Fibroblast of lung (primary cell): ENCODE data around the gene MAPK8IP1. TPM values are rescaled to one million over a fixed set of nuclear protein-coding genes. Genes with fewer than 3 reads are reported as not detected.

Experiments
- DNase-seq, 2 donors: peaks; one replicate each; pipeline versions ENCODE4 v3.0.0 to v3.0.0-alpha.2; 2010; ENCODE audit warnings: low read depth in 2 of 2
- H2AFZ ChIP-seq: 2 replicates; pipeline ENCODE4 v1.5.1; 2012; ENCODE audit warnings: low read length, control low read depth, inconsistent platforms
- H3K27ac ChIP-seq: 2 replicates; pipeline ENCODE4 v1.5.1; 2011; ENCODE audit warnings: low read length, control low read depth; ENCODE audit not compliant: insufficient read depth
- H3K27me3 ChIP-seq: 2 replicates; pipeline ENCODE4 v1.5.1; 2011; ENCODE audit warnings: mild to moderate bottlenecking, low read length; ENCODE audit not compliant: control insufficient read depth, insufficient read depth
- H3K36me3 ChIP-seq: 2 replicates; pipeline ENCODE4 v1.5.1; 2011; ENCODE audit warnings: low read length; ENCODE audit not compliant: control insufficient read depth, insufficient read depth
- H3K4me1 ChIP-seq: 2 replicates; pipeline ENCODE4 v1.5.1; 2011; ENCODE audit warnings: low read length; ENCODE audit not compliant: control insufficient read depth, insufficient read depth; ENCODE audit errors: extremely low read depth
- H3K4me2 ChIP-seq: 2 replicates; pipeline ENCODE4 v1.5.1; 2011; ENCODE audit warnings: low read length, control low read depth; ENCODE audit not compliant: insufficient read depth; ENCODE audit errors: extremely low read depth
- H3K4me3 ChIP-seq, 4 experiments: fragments of 200-600 bp in 1 of 4; sonication (generic) in 1 of 4; replicated peaks in 1 of 4; 2 replicates each; pipeline ENCODE4 v1.5.1; 2011 to 2016; ENCODE audit warnings: low read length in 4 of 4, low read depth in 3 of 4, mild to moderate bottlenecking in 3 of 4, control low read depth in 2 of 4, inconsistent platforms in 1 of 4, mixed read lengths in 1 of 4; ENCODE audit not compliant: insufficient read depth in 1 of 4; ENCODE audit errors: control extremely low read depth in 1 of 4
- H3K79me2 ChIP-seq: 2 replicates; pipeline ENCODE4 v1.5.1; 2012; ENCODE audit warnings: mild to moderate bottlenecking, low read length, inconsistent platforms; ENCODE audit not compliant: control insufficient read depth, insufficient read depth
- H3K9ac ChIP-seq: 2 replicates; pipeline ENCODE4 v1.5.1; 2011; ENCODE audit warnings: mild to moderate bottlenecking, low read length, control low read depth; ENCODE audit not compliant: insufficient read depth
- H3K9me3 ChIP-seq: 2 replicates; pipeline ENCODE4 v1.5.1; 2012; ENCODE audit warnings: low read depth, low read length; ENCODE audit not compliant: control insufficient read depth, insufficient read depth
- H4K20me1 ChIP-seq: 2 replicates; pipeline ENCODE4 v1.5.1; 2011; ENCODE audit warnings: low read length; ENCODE audit not compliant: control insufficient read depth, insufficient read depth; ENCODE audit errors: extremely low read depth
- EZH2 ChIP-seq: IDR thresholded peaks from 2 replicates; pipeline ENCODE4 v1.5.1; 2012; ENCODE audit warnings: low read length, control low read depth, mild to moderate bottlenecking; ENCODE audit errors: missing control alignments
- polyA plus RNA-seq, 2 donors: library from polyadenylated mRNA; depleted of rRNA in 1 of 2; stranded (reverse) in 1 of 2; unstranded in 1 of 2; fragments of >200 nt; gene quantifications; 2 replicates each; pipeline ENCODE4 v1.2.1, GENCODE V29; 2011 to 2012; ENCODE audit warnings: missing spikeins in 1 of 2
- total RNA-seq: library from RNA; depleted of rRNA; stranded (reverse); fragments of >200 nt; gene quantifications from 2 replicates; pipeline ENCODE4 v1.2.1, GENCODE V29; 2014
- TF ChIP-seq, protein P1 (sequence below), 2 donors: IDR thresholded peaks in 1 of 2; conservative IDR thresholded peaks in 1 of 2; 1 replicate in 1 of 2; 2 replicates in 1 of 2; pipeline ENCODE4 v1.5.1; 2011 to 2012; ENCODE audit warnings: low read length in 2 of 2, control low read depth in 1 of 2, inconsistent platforms in 1 of 2, low read depth in 1 of 2, mild to moderate bottlenecking in 1 of 2

MAPK8IP1 gene
- total and polyA plus RNA-seq, 2 donors (not counting 1 experiment from before 2014, with no cell fraction given) = 3.8 to 6.6 TPM

DNA sequence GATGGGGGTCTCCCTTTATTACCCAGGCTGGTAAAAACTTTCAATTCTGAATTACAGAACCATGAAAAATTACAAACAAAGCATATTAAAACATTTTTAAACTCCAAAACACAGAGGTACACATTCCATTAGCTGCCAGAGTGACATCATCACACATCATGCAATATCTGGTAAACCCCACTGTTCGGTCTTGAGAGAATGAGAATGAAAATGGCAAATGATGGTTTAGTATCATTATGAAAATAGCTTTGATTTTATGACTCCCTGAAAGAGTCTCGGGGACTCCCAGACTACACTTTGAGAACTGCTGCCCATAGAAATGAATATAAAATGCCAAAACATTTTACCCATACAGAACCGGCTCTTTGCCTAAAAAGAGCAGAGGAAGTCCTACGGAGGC, 55.8 kb downstream of the MAPK8IP1 start:
- Histone ChIP-seq H3K4me2 (no peak overlapping the region), H3K79me2 (no peaks in the 10 kb centered on the region), H3K27ac (no peak overlapping the region), H4K20me1 (no peaks in the 10 kb centered on the region), H3K9ac (no peak overlapping the region), H3K4me1 (no peaks in the 10 kb centered on the region), H3K4me3 (no peak overlapping the region), H3K36me3 (no peaks in the 10 kb centered on the region), H3K27me3 (no peaks in the 10 kb centered on the region), H2AFZ (no peak overlapping the region), H3K9me3 (no peaks in the 10 kb centered on the region)
- TF ChIP-seq, protein P1, sequence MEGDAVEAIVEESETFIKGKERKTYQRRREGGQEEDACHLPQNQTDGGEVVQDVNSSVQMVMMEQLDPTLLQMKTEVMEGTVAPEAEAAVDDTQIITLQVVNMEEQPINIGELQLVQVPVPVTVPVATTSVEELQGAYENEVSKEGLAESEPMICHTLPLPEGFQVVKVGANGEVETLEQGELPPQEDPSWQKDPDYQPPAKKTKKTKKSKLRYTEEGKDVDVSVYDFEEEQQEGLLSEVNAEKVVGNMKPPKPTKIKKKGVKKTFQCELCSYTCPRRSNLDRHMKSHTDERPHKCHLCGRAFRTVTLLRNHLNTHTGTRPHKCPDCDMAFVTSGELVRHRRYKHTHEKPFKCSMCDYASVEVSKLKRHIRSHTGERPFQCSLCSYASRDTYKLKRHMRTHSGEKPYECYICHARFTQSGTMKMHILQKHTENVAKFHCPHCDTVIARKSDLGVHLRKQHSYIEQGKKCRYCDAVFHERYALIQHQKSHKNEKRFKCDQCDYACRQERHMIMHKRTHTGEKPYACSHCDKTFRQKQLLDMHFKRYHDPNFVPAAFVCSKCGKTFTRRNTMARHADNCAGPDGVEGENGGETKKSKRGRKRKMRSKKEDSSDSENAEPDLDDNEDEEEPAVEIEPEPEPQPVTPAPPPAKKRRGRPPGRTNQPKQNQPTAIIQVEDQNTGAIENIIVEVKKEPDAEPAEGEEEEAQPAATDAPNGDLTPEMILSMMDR (conservative IDR thresholded peaks at IDR 0.05 in 1 of 2, IDR thresholded peaks at IDR 0.05 in 1 of 2; ENCODE audit: low read depth in 1 of 2, low read length in 2 of 2) = no peak
- no peak for TF ChIP-seq EZH2
- no peak for DNase-seq

DNA sequence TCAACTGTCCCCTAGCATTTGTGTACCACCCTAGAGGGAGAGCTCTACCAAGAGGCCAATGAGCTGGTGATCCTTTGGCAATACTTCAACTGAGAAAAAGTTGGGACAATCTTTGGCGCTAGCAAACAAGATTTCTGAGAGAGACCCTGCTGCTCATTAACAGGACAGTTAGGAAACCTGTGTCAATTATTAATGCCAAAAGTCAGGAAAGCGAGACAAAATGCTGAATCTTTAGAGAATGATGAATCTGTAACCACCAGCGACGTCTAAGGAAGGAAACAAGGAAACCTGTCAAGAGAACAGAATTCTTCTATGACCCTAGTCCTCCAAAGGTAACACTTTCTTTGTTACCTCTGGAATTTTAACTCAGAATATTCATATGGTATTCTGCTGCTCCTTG, 56.9 kb downstream of the MAPK8IP1 start:
- no peak overlapping the region for H3K9ac ChIP-seq
- TF ChIP-seq, protein P1 (conservative IDR thresholded peaks at IDR 0.05 in 1 of 2, IDR thresholded peaks at IDR 0.05 in 1 of 2; ENCODE audit: low read depth in 1 of 2, low read length in 2 of 2) = no peak
- TF ChIP-seq EZH2 = no peak
- no peaks in the 10 kb centered on the region for H3K9me3 ChIP-seq
- H3K4me1 ChIP-seq = no peaks in the 10 kb centered on the region
- H4K20me1 ChIP-seq = no peaks in the 10 kb centered on the region
- H2AFZ ChIP-seq = no peak overlapping the region
- H3K4me2 ChIP-seq = no peak overlapping the region
- no peaks in the 10 kb centered on the region for H3K79me2 ChIP-seq
- no peak overlapping the region for H3K27ac ChIP-seq
- no peak overlapping the region for H3K4me3 ChIP-seq
- H3K36me3 ChIP-seq = peaks cover under 1% of the 10 kb centered on the region
- no peak for DNase-seq
- H3K27me3 ChIP-seq = no peaks in the 10 kb centered on the region

DNA sequence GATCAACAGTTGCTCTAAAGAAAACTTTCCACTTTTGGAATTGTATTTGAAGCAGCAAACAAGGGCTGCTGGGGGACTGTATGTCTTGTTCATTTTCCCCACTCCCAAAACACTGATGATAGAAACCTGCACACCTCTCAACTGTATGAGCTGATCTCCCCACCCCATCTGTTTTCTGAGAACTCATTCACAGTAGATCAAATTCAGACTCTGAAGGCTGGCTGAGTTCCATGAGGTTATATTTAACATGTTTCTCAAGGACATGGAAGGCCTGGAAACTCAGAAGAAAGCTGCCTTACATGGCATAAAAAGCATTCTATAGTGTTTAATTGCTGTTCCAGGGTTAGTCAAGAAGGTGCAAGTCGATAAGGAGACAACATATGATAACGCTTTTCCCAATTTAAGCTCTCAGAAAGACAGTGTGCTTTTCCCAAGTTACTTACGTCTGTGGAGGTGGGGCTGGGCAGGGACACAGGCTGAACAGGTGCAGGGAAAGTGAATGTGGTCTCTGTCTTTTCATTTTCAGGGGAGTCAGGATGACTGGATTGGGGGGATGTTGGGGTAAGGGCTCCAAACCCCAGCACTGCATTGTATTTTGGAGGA, 60.0 kb downstream of the MAPK8IP1 start:
- Histone ChIP-seq H3K9ac (no peak overlapping the region), H4K20me1 (no peaks in the 10 kb centered on the region), H3K4me2 (no peak overlapping the region), H3K79me2 (no peaks in the 10 kb centered on the region), H3K9me3 (no peaks in the 10 kb centered on the region), H3K4me1 (no peaks in the 10 kb centered on the region), H3K27me3 (no peaks in the 10 kb centered on the region), H3K27ac (no peak overlapping the region), H3K36me3 (peaks cover 4% of the 10 kb centered on the region), H2AFZ (no peak overlapping the region), H3K4me3 (no peak overlapping the region)
- no peak for TF ChIP-seq EZH2
- DNase-seq = no peak
